AG08395 (cell line): ENCODE results near the gene GAA.

ENCODE experiments used
- DNase-seq: peaks from one replicate; pipeline ENCODE4 v3.0.0; 2012; ENCODE audit warnings: mixed read lengths, low spot score

The GAA gene

DNA sequence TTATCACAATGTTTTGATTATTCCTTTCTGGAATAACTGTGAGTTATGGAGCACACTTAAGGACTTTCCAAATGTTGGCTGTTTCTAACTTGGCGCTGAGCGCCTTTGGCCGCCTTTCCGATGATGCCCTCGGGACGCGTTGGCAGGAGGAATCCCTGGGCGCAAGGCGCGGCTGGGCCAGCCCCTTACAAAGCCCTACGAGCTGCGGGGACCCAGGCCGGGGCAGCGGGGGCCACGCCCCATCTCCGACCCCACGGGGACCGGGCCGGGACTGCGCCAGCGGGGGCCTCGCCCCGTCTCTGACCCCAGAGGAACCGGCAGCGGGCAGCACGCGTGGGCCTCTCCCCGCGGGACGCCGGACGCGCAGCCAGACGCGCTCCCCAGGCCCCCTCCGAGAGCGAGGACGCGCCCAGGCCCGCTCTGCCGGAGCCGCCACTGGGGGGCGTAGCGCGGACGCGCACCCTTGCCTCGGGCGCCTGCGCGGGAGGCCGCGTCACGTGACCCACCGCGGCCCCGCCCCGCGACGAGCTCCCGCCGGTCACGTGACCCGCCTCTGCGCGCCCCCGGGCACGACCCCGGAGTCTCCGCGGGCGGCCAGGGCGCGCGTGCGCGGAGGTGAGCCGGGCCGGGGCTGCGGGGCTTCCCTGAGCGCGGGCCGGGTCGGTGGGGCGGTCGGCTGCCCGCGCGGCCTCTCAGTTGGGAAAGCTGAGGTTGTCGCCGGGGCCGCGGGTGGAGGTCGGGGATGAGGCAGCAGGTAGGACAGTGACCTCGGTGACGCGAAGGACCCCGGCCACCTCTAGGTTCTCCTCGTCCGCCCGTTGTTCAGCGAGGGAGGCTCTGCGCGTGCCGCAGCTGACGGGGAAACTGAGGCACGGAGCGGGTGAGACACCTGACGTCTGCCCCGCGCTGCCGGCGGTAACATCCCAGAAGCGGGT lies at the start of gene GAA:
Gene GAA (plus strand): TSS at position 571 of the 935 bp plus-strand sequence. CDS start 3,006 bp downstream, outside the sequence.
- DNase-seq = peak; percentile 99

DNA sequence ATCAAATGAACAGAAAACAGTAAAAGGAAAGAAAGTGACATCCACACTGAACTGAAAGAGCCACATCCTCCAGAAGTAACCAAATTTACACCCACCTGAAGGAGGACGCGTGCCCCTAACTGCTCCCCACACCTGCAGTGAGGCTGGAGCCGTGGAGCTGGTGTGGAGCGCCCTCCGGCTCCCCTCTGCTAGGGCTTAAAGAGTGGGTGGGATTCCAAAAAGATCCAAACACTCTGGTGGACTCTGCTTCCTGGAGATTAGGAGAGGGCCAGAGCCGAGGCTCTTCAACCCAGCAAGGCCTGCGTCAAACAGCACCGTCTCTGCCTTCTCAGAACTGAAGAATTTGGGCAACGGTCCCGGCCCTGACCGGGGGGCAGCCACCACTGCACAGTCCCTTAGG lies 49.7 kb upstream of the GAA start:
- DNase-seq = no peak

- no peak for DNase-seq
These were observed 48.3 kb upstream of the GAA start for GRCh38 chr17:80053102-80053501.

DNA sequence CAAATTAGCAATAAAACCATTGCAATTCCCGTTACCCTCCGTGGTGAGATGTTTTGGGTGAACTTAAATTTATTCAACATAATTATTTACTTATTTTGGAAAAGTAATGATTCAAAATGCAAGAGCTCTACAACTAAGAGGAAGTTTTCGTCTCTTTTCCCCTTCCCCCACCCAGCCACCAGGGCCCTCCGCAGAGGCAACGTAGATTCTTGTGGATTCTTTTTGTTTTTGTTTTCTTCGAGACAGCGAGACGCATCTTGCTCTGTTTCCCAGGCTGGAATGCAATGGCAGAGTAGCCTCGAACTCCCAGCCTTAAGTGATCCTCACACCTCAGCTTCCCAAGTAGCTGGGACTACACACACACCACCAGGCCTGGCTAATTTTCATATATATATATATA lies 45.8 kb upstream of the GAA start:
- DNase-seq = no peak

GRCh38 chr17:80058311-80058955 lies 42.9 kb upstream of the GAA start:
- no peak for DNase-seq

DNA sequence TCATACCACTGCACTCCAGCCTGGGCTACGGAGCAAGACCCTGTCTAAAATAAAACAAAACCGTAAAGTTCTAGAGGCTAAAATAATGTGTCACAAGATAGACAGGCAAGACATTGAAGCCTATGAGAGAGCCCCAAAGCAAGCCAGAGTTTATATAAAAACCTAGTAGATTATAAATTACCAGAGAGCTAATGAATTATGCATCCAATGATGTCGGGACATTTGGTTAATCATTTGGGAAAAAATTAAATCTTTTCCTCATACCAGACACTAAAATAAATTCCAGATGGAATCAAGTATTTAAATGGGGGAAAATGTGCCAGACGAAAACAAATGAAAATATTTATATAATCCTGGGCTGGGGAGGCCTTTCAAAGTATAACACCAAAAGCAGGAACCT lies 40.7 kb upstream of the GAA start:
- DNase-seq = no peak

DNA sequence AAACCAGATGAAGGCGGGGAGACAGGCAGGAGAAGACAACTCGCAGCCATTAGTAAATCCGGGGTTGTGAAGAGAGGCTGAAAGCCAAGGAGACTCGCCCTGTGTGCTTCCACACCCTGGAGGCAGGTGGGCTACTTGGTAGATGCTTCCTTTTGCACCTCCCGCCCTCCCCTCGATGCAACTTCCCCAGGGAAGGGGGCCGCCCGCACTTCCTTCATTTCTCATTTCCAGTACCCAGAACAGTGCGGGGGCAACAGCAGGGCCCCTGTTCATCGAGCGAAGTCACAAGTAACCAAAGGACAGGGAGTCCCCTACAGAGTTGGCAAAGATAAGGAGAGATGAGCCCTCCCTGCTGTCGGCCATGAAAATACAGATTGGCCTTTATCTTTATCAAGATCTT lies 40.0 kb upstream of the GAA start:
- DNase-seq = no peak

- DNase-seq = peak; percentile 30
These were observed 37.4 kb upstream of the GAA start for GRCh38 chr17:80063830-80064585.

DNA sequence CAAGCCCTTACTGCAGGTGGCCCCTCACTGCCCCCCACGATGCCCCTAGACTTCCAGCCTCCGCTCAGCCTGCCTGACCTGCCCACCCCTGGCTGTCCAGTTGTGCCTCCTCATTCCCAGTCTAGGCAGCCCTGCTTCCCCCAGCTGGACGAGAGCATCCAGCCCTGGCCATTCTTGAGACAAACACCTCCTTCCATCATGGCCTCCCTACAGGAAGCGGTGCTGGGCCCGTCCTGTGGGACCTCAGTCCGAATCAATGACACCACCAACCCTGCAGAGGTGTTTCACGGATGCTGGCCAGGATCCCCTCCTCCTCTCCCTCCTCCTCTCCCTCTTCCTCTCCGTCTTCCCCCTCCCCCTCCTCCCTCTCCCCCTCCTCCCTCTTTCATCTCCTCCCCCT lies 36.7 kb upstream of the GAA start:
- DNase-seq = no peak

GRCh38 chr17:80065478-80066170 lies 35.8 kb upstream of the GAA start:
- no peak for DNase-seq

DNA sequence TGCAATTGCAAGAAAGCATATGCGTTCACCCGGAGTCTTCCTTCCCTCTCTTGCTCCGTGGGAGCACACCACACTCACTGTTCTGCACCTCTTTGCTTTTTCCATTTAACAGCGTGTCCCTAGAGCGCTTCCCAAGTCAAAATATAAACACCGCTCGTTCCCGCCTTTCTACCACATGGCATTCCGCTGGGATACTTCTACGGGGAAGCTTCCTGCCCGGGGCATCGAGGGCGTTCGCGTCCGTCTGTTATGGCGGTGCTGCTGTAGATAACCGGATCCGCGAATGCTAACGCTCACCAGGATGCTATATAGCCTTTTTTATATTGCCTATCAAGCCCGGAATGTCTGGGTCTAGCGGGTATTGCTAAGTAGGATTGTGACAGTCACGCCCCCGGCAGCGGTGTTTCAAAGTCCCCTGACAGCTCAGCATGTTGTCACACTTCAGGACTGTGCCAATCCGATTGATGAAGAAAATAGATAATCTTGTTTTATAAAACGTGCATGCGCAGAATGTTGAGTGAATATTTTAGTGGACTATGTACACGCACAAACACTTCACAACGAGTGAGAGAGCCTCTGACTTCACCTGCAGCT lies 33.9 kb upstream of the GAA start:
- no peak for DNase-seq

DNA sequence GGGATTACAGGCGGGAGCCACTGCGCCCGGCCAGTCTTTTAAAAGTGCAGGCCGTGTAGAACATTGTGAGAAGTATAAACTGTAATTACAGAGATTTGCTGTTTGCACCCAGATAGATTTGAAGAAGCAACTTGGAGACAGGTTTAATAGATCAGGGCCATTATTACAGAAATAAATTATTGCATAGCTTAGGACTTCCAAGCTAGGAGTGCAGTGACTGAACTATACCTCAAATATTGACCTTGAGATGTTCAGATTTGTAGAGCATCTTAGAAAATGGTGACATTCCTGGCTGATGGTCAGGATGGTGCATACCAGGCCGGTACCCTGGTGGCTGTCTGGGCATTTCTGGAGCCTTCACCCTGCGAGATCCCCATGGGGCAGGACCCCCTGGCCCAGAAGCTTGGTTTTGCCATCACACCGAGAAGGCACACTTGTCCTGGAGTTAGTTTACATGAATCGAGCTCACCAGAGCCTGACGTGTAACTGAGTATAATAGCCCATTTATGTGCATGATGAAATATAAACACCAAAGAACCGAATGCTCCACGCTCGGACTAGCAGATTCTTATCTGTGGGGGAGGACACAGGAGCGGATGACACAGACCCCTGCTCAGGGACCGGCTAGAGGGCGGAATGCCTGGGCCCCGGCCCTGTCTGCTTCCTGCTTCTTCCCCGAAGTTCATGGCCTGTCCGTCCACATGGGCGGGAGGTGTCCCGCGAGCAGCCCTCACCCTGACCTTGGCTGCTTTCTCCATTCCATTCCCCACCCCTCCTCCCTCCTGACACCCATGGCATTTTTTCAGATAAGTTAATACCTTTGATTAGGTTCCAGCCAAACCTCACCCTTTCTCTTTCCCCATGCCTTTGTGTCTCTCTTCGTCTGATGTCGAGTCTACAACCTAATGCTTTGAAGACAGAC lies 32.8 kb upstream of the GAA start:
- DNase-seq = no peak

DNA sequence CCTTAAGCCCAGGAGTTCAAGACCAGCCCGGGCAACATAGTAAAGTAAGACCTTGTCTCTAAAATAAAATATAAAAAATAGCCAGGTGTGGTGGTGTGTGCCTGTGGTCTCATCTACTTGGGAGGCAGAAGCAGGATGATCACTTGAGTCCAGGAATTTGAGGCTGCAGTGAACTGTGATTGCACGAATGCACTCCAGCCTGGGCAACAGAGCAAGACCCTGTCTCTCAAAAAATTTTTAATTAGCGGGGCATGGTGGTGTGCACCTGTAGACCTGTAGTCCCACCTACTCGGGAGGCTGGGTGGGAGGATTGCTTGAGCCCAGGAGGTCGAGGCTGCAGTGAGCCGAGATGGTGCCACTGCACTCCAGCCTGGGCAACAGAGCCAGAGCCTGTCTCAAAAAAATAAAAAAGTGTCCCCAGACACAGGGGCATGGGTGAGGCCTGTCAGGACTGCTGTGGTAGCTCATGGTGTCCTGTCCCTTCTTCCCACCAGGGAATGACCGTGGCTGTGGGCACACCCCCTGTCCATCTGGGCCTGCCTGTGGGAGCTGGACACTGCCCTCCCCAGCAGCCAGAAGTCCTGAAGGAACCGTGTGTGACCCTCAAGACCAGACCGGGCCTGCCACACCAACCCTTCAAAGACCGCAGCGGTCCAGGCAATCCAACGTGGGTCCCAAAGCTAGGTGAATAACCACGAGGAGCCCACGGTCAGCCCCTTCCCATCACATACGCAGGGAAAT lies 30.8 kb upstream of the GAA start:
- peak; percentile 28 for DNase-seq

DNA sequence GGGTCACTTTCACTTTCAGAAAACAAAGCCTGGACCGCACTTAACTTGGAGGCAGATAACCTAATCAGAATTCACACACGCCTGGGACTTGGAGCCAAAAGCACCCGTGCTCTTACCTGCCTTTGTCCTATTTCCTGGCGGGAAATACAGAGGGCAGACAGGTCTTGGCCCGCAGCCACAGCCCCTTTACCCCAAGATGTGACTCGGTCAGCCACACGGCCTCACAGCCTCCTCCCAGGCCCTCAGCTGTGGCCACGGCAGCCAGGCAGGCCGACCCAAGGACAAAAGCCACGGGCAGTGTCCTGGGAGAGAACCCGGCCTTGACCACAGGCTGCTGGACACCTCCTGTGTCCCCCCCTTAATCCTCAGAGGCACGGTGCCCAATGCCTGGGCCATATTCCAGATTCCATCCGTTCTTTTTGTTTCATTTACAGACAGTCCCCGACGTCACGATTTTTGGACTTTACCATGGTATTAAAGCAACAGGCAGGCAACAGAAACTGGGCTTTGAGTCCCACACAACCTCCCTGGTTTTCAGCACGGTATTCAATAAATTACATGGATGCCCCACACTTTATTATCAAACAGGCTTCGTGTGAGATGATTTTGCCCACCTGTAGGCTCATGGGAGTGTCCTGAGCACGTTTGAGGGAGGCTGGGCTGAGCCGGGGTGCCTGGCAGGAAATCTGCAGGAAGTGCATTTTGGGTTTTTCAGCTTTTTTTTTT lies 30.1 kb upstream of the GAA start:
- DNase-seq = peak; percentile 64

GRCh38 chr17:80072410-80072809 lies 29.0 kb upstream of the GAA start:
- DNase-seq = no peak

DNA sequence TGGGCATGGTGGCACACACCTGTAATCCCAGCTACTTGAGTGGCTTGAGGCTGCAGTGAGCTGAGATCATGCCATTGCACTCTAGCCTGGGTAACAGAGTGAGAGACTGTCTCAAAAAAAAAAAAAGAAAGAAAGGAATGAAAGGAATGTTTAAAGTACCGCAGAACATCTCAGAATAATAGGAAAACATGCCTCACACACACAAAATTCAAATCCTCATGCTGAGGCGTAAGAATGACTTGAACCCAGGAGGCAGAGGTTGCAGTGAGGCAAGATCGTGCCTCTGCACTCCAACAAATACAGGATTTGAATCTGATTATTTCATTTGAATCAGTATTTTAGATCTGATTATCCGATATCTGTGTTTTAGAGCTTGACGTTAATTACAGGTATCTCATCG lies 21.3 kb upstream of the GAA start:
- DNase-seq = no peak

- no peak for DNase-seq
These were observed 19.8 kb upstream of the GAA start for GRCh38 chr17:80081596-80081995.

DNA sequence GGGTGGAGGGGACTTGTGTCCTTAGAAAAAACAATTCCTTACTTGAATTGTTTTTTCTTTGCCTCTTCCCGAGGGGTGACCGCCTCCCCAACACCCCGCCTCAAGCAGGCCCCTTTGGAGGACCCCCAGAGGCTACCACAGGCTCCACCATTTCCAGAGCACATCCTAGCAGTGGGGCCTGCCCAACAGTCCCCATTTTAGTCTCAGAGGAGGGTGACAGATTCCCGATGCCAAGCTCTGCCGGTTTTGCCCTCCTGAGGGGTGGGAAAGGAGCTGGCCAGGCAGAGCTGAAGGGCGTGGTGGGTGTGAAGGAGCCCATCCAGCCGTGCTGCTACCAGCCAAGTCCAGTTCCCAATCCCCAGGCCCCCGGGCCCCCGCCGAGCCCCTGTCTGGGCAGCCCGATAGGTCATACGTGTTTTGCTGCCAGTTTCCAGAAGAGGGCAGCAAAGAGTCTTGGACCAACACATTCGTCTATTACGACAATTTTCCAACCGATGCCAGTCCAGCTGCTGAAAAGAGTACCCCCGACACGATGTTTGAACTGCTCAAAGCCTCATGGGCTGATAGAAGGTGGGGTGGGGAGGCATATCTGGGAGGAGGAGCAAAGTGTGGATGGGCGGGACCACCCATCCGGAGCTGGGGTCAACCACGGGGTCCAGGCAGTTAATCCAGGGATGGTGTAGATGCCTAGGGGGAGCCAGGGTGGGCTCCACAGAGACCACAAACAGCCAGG lies 18.8 kb upstream of the GAA start:
- peak; percentile 86 for DNase-seq
